ENCODE measurements around the gene POLR1B. TPM values are rescaled to one million over a fixed set of nuclear protein-coding genes. Genes with fewer than 3 reads are reported as not detected.
A peak's percentile ranks its signal among the peaks of the same experiment; 100 is the strongest.

Gene POLR1B
- polyA plus RNA-seq, 1 experiment: 12.4 TPM

DNA sequence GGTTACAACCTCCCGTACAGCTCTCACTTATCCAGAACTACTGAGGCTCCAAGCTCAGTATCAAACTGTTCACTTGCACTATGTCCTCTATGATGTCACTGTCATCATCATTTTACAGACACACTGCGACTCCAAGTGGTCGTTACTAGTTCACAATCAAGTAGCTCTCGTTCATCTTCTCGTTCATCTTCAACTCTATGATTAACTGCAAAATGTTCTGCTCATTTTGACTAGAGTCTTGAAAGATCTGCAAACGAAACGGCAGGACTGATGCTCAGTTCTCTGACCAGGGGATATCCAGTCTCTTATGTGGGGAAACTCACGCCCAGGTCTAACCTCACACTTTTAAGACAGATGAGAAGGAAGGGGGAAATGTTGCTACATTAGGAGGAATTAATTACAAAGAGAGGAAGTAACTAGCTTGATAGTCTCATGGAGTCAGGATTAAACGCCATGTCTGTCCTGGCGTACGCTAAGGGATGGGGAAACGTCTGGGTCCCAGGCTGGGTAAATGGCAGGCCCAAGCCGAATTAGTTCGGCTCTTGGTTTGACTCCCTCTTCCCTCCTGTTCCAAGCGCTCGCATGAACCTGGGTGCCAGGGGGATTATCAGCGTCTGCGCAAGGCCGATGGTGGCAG, 41.4 kb downstream of the POLR1B start:
- POLR2A ChIA-PET: interaction anchor here (1.9 kb wide), 1 partner anchor 39 kb away, joined by 8 read pairs; no protein-coding TSS in a partner anchor
- H3K9me3 ChIP-seq (ENCODE audit: control insufficient read depth, insufficient read depth, low read length): no peaks in the 10 kb centered on the region; the same call in 1 of the 2 replicates
- H3K27me3 ChIP-seq (ENCODE audit: control insufficient read depth, insufficient read depth, low read length): no peaks in the 10 kb centered on the region
- TF ChIP-seq, protein P1, sequence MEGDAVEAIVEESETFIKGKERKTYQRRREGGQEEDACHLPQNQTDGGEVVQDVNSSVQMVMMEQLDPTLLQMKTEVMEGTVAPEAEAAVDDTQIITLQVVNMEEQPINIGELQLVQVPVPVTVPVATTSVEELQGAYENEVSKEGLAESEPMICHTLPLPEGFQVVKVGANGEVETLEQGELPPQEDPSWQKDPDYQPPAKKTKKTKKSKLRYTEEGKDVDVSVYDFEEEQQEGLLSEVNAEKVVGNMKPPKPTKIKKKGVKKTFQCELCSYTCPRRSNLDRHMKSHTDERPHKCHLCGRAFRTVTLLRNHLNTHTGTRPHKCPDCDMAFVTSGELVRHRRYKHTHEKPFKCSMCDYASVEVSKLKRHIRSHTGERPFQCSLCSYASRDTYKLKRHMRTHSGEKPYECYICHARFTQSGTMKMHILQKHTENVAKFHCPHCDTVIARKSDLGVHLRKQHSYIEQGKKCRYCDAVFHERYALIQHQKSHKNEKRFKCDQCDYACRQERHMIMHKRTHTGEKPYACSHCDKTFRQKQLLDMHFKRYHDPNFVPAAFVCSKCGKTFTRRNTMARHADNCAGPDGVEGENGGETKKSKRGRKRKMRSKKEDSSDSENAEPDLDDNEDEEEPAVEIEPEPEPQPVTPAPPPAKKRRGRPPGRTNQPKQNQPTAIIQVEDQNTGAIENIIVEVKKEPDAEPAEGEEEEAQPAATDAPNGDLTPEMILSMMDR (IDR thresholded peaks at IDR 0.05; ENCODE audit: low read depth, low read length): no peak
- peak overlapping the region; percentile 97 for H3K27ac ChIP-seq (ENCODE audit: low read depth, low read length)
- no peak for DNase-seq (ENCODE audit: low read depth, low spot score)
- peak overlapping the region; percentile 70 for H3K4me3 ChIP-seq (ENCODE audit: low read depth, low read length)
- CTCF ChIA-PET: interaction anchor here (0.6 to 4.5 kb wide), 13 partner anchors 17 to 518 kb away, joined by 3 to 31 read pairs (median 4); partner anchors contain the start of gene RGPD8

- peak; percentile 84 for DNase-seq (ENCODE audit: low read depth, low spot score)
- POLR2A ChIA-PET: interaction anchor here (0.8 to 1.9 kb wide), 3 partner anchors 18 to 62 kb away, joined by 4 to 8 read pairs (median 5); no protein-coding TSS in a partner anchor
- TF ChIP-seq, protein P1 (IDR thresholded peaks at IDR 0.05; ENCODE audit: low read depth, low read length): peak; percentile 12; the same call in 1 of the 2 replicates
- Histone ChIP-seq H3K27me3 (ENCODE audit: control insufficient read depth, insufficient read depth, low read length) (no peaks in the 10 kb centered on the region), H3K4me3 (ENCODE audit: low read depth, low read length) (peak within 1 kb of the TSS; percentile 70), H3K27ac (ENCODE audit: low read depth, low read length) (peak within 1 kb of the TSS; percentile 97), H3K9me3 (ENCODE audit: control insufficient read depth, insufficient read depth, low read length) (no peaks in the 10 kb centered on the region; the same call in 1 of the 2 replicates)
- CTCF ChIA-PET: interaction anchor here (1.1 to 4.5 kb wide), 10 partner anchors 16 to 357 kb away, joined by 3 to 31 read pairs (median 4); partner anchors contain the start of gene RGPD8
These were observed 42.0 kb downstream of the POLR1B start, which contains the start of gene CHCHD5 for GRCh38 chr2:112584134-112584890. CHCHD5 (plus strand) TSS chr2:112584609; CDS start chr2:112584648, 39 bp downstream.

DNA sequence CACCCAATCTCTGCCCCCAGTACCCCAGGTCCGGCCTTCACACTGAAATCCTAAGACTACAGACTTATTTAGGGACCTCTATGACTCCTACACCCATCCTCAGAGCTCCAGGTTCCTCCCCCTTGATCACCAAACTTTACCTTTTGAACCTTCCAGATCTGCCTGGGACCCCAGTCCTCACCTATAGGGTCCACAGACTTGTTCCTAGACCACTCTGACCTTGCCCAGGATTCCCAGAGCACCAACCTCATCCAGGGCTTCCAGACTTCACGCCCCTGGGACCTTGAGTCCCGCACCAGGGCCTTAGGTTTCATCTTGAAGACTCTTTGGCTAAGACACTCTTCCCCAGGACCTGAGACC, 42.6 kb downstream of the POLR1B start:
- ChIA-PET CTCF (interaction anchor here (1.4 to 4.5 kb wide), 6 partner anchors 15 to 325 kb away, joined by 3 to 31 read pairs (median 4); no protein-coding TSS in a partner anchor), POLR2A (interaction anchor here (0.8 to 1.9 kb wide), 3 partner anchors 17 to 62 kb away, joined by 4 to 8 read pairs (median 5); no protein-coding TSS in a partner anchor)
- H3K9me3 ChIP-seq (ENCODE audit: control insufficient read depth, insufficient read depth, low read length): no peaks in the 10 kb centered on the region; the same call in 1 of the 2 replicates
- no peak for DNase-seq (ENCODE audit: low read depth, low spot score)
- TF ChIP-seq, protein P1 (IDR thresholded peaks at IDR 0.05; ENCODE audit: low read depth, low read length): no peak
- no peaks in the 10 kb centered on the region for H3K27me3 ChIP-seq (ENCODE audit: control insufficient read depth, insufficient read depth, low read length)
- H3K27ac ChIP-seq (ENCODE audit: low read depth, low read length): peak overlapping the region; percentile 97
- H3K4me3 ChIP-seq (ENCODE audit: low read depth, low read length): peak overlapping the region; percentile 70

DNA sequence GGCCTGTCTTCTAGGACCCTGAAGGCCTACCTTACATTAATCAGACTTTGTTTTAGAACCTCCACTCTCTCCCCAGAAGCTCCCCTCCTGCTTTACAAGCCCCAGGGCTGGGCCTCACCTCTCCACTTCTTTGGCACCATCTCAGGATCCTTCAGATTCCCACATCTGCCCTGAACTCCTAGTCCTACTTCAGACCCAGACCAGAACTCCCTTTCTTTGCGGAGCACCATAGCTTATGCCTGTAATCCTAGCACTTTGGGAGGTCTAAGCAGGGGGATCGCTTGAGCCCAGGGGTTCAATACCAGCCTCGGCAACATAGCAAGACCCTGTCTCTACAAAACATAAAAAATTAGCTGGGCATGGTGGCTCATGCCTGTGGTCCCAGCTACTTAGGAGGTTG, 43.1 kb downstream of the POLR1B start:
- TF ChIP-seq, protein P1 (IDR thresholded peaks at IDR 0.05; ENCODE audit: low read depth, low read length): no peak
- ChIA-PET CTCF (interaction anchor here (1.4 to 4.5 kb wide), 4 partner anchors 15 to 142 kb away, joined by 3 to 31 read pairs (median 6); no protein-coding TSS in a partner anchor), POLR2A (interaction anchor here (0.8 to 1.9 kb wide), 2 partner anchors 37 to 61 kb away, joined by 4 to 8 read pairs; no protein-coding TSS in a partner anchor)
- Histone ChIP-seq H3K27ac (ENCODE audit: low read depth, low read length) (peak overlapping the region; percentile 97), H3K27me3 (ENCODE audit: control insufficient read depth, insufficient read depth, low read length) (no peaks in the 10 kb centered on the region), H3K4me3 (ENCODE audit: low read depth, low read length) (peak overlapping the region; percentile 70), H3K9me3 (ENCODE audit: control insufficient read depth, insufficient read depth, low read length) (no peaks in the 10 kb centered on the region; the same call in 1 of the 2 replicates)
- DNase-seq (ENCODE audit: low read depth, low spot score): no peak

Data from AG04450 (cell line).